GM21381 (cell line): ENCODE results near the gene ANKS1B.

Experiments
- ATAC-seq: cut with Tn5 transposase; IDR thresholded peaks from one replicate; pipeline ENCODE4 v1.9.1; 2021; ENCODE audit warnings: mild to moderate bottlenecking, moderate library complexity; ENCODE audit not compliant: unreplicated experiment

The ANKS1B gene

GRCh38 chr12:98909746-98910145, 1075.0 kb downstream of the ANKS1B start:
- no peak for ATAC-seq

GRCh38 chr12:98908866-98909265, 1075.9 kb downstream of the ANKS1B start:
- ATAC-seq: no peak

- ATAC-seq: no peak
Observed at GRCh38 chr12:98903875-98904274, 1080.9 kb downstream of the ANKS1B start.

DNA sequence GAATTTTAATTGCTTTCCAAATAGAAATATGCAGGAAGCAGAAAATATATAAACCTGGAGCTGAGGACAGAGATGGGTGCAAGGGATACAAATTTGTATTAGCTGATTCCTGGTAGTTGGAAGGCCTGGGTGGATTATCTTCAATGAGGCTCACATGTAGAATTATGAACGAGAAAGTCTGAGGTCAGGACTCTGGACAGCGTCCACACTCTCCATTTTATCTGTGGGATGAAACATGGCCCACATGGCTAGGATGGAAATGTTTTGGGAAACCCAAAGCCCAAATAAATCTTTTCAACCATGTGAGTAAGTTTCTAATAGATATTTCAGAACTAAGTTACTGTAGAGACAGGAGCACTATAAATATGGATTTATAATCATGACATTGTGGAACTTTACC, 1083.5 kb downstream of the ANKS1B start:
- ATAC-seq: no peak

GRCh38 chr12:98896938-98897337, 1087.8 kb downstream of the ANKS1B start:
- no peak for ATAC-seq

DNA sequence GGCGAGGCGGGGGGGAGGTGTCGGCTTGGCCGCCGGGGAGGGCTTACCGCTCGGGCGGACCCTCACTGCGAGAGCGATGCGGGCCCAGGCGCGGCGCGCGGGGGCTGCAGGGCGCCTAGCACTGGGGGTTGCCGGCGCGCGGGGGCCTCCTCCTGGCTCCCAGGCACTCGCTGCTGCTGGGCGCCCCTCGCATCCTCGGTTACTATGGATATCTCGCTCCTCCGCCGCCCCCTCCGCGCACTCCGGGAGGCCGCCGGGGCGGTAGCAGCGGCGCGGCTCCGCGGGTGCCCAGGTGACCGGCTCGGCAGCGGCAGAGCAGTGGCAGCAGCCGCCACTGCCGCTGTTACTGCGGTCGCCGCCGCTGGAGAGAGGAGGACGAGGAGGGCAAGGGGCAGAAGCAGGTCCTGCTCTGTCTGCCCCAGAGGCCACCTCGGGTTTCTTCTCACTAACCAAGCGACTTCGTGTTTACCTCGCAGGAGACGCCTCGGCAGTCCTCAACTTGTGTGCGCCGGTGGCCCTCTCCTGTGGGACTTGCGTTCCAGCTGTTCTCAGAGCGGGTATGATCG, 1089.6 kb downstream of the ANKS1B start:
- ATAC-seq: no peak

DNA sequence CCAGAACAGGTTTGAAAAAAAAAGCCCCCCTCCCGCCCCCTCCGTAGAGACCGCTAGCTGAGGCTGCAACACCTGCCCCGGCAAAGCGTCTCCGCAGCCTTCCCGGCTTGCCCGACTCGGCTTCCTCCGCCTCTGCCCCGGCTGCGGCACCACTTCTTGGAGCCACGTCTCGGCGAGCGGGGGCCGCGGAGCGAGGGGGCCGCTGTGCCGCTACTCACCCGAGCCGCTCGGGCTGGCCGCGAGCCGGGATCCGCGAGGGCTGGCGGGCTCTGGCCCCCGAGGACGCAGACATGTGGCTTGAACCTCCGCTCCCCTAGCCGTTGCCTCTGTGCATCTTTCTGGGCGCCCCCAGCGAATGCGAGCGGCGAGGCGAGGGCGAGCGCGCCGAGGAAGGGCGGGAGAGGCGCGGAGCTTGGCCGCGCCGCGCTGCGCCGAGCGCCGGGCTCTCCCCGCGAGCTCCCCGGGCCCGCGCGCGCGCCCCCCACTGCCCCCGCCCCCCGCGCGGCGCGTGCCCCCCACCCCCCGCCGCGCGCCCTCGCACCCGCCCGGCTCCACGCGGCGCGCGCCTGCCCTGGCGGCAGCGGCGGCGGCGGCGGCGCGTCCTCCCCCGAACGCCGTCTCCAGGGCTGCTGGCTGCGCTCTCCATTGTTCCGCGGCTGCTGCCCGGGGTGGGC, 1090.2 kb downstream of the ANKS1B start:
- no peak for ATAC-seq

- no peak for ATAC-seq
Observed at GRCh38 chr12:98893675-98894411, 1090.9 kb downstream of the ANKS1B start.

- ATAC-seq: no peak
Observed at GRCh38 chr12:98893126-98893674, 1091.5 kb downstream of the ANKS1B start.

DNA sequence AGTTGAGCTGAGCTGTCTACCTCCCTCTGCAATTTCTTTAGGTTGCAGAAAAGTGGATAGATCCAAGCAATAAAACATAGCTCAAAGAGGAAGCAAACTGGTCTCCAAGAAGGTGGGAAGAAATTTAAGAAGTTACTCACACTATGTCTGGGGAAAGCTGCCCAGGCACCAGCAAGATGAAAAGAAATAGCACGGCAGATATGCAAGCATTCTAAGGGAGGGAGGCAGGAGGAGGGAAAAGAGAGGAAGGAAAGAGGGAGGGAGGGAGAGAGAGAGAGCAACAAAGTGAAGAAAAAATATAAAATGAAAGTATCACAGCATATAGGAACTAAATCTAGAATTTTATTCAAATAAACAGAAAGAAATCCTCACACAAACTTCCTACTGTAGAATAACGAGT, 1099.0 kb downstream of the ANKS1B start:
- ATAC-seq: no peak

DNA sequence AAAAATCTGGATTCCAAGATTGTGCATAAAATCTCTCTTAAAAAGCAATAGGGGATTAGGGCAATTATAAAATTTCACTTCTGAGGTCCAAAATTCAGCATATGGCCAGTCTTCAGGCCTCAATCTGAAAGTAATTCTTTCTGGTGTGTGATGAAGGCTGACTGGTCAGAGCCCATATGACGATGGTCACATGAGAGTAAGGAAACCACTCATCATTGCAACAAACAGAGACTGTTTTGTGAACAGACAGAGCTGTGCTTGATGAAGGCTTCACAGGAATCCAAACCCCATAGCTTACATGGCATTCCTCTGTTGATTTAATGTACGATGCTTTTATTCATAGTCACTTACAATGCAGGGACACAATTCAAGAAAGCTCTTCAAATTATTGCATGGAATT, 1101.5 kb downstream of the ANKS1B start:
- ATAC-seq: no peak

GRCh38 chr12:98882526-98882925, 1102.2 kb downstream of the ANKS1B start:
- no peak for ATAC-seq

DNA sequence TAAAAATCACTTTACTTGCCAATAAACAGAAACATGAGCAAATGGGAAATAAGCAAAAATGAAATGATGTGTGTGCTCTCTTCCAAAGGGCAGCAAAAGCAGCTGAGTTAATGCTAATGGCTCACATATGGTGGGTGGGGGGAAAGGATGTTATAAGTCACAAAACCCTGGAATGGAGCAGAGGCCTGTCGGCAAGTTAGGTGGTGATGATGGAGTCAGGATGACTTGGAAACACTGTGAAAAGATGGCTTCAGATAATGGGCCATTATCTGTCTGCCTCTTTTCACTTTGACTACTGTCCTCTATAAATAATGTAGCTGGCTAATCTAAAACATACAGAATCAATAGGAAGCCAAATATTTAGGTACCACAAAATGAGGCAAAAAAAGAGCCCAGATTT, 1111.0 kb downstream of the ANKS1B start:
- no peak for ATAC-seq

GRCh38 chr12:98870504-98870903, 1114.2 kb downstream of the ANKS1B start:
- ATAC-seq: no peak

- ATAC-seq: no peak
Observed at GRCh38 chr12:98869886-98870503, 1114.7 kb downstream of the ANKS1B start.

- ATAC-seq: no peak
Observed at GRCh38 chr12:98868538-98868937, 1116.2 kb downstream of the ANKS1B start.

GRCh38 chr12:98868076-98868475, 1116.7 kb downstream of the ANKS1B start:
- ATAC-seq: no peak

- no peak for ATAC-seq
Observed at GRCh38 chr12:98864363-98864762, 1120.4 kb downstream of the ANKS1B start.

- no peak for ATAC-seq
Observed at GRCh38 chr12:98863167-98863566, 1121.6 kb downstream of the ANKS1B start.

DNA sequence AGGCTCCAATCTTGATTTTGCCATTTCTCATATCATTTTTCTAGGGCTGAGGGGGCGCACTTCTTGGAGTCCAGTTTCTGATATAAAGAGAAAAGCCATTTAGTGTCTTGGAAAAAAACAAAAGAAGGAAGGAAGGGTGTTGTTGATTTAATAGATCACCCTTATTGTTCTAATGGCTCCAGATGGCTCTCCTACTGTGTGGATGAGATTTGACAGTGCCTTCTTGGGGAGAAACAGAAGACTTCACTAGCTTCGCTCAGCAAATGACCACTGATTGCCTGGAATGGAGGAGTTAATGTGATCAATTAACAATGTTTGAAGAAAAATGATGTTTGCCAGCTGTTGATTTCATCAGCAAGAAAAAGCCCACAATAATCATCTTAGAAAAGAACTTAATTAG, 1123.5 kb downstream of the ANKS1B start:
- no peak for ATAC-seq

DNA sequence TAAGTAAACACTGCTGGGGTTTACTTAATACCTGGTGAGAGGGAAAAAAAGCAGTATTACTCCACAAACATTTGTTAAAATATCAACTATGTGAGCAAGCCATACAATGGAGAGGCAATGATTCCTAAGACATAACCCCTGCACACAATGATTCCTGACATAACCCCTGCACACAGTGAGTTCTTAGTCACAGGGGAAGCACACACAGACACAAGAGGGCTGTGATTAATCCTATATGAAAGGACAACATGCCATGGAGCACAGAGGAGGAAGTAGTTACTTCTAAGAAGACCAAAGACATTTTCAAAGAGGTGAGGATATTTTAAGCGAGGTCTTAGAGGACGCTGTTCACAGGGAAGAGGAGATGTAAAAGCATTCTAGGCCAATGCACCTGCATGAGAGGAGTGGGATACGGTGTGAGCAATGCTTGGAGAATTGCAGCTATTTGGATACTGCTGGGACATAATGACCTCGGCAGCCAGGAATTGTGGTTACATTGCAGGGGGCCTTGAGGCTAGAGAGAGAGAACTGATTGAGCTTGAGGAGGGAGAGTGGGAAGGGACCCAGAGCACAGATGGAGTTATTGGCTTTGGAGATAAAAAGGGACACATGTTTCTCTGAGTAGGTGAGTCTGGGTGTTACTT, 1127.7 kb downstream of the ANKS1B start:
- no peak for ATAC-seq
